Measurements from ENCODE around the gene GRIPAP1.

Gene GRIPAP1, protein sequence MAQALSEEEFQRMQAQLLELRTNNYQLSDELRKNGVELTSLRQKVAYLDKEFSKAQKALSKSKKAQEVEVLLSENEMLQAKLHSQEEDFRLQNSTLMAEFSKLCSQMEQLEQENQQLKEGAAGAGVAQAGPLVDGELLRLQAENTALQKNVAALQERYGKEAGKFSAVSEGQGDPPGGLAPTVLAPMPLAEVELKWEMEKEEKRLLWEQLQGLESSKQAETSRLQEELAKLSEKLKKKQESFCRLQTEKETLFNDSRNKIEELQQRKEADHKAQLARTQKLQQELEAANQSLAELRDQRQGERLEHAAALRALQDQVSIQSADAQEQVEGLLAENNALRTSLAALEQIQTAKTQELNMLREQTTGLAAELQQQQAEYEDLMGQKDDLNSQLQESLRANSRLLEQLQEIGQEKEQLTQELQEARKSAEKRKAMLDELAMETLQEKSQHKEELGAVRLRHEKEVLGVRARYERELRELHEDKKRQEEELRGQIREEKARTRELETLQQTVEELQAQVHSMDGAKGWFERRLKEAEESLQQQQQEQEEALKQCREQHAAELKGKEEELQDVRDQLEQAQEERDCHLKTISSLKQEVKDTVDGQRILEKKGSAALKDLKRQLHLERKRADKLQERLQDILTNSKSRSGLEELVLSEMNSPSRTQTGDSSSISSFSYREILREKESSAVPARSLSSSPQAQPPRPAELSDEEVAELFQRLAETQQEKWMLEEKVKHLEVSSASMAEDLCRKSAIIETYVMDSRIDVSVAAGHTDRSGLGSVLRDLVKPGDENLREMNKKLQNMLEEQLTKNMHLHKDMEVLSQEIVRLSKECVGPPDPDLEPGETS

DNA sequence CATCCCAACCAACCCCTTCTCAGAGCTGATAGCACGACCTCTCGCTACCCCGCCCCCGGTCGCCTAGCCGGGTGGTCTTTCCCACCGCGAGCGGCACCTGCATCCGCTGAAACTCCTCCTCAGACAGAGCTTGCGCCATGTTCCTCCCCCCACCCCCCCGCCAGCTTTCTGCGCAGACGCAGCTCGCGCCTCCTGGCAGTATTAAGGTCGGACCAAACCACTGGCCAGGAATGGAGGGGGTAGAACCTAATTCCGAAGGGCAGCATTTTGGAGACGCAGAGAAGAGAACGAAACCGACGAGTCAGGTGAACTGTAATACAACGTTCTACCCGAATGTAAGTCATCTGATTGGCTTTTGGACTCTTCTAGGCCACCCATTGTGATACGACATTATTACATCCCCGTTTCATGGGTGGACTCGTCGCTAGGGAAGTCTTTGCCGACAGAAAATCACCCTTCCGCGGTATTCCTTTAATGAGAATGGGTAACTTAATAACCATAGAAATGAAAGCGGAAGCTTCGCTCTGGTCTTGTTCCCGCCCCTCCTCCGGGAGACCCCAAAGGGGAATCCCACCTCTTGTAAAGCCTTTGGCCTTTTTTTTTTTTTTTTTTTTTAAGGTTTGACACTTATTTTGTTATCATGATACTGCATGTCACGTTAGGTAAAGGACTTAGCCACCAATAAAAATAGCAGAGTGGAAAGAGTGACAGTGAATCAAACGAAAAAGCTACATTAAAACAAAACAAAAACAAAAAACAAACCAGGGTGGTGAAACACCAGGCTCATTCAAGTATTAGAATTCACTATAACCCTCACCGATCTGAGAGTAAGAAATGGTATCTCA is at the start of gene GRIPAP1:
GRIPAP1 (minus strand) TSS at position 174 of the 845 bp plus-strand sequence; CDS start at position 139, 35 bp downstream.
- peak; percentile 90 for DNase-seq

DNA sequence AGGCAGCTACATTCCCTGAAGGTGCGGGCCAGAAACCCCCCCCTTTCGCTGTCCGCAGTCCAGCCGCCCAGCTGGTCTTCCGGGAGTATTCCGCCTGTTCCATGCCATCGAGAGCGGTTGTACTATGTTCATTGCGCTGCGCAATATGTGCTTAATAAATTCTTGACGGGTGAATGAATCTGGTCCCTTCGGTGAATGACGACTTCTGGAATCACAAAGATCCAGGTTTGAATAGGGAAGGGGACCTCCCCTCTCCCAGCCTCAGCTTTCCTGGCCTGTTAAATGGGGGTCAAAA is 41.9 kb upstream of the GRIPAP1 start:
- no peak for DNase-seq

DNA sequence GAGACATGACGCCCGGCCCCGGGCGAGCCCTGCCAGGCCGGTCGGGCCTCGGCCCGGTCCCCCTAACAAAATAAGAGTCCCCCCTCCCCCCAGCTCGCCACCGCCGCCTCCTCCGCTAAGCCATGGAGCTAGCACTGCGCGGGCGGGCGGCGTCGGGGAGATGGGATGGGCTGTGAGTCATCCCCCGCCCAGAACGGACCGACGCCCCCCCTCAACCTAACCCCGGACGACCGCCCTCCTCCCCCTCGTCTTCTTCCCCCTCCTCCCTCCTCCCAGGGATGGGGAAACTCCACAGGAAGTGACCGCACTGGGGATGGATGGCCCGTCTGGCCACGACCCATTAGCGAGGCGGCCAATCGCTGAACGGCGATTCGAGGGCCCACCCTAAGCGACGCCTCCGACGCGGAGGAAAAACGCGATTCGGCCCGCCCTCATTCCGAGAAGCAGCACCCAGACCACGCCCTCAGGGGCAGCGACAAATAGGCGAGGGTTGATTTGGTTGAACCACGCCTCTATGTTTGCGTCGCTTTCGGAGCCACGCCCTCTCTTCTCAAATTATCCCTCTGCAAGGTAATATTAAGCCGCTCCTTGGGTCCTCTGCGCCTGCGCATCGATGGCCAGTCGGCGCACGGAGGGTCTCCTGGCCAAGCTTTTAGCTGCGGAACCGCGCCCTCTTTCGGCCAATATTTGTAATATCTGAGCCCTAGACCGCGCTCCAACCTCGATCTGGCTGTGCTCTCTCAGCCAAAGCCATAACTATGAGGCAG is 41.3 kb upstream of the GRIPAP1 start, which contains the start of gene TFE3:
TFE3 (minus strand) TSS at position 138 of the 767 bp plus-strand sequence; CDS start at position 7, 131 bp downstream.
- DNase-seq: peak; percentile 98

DNA sequence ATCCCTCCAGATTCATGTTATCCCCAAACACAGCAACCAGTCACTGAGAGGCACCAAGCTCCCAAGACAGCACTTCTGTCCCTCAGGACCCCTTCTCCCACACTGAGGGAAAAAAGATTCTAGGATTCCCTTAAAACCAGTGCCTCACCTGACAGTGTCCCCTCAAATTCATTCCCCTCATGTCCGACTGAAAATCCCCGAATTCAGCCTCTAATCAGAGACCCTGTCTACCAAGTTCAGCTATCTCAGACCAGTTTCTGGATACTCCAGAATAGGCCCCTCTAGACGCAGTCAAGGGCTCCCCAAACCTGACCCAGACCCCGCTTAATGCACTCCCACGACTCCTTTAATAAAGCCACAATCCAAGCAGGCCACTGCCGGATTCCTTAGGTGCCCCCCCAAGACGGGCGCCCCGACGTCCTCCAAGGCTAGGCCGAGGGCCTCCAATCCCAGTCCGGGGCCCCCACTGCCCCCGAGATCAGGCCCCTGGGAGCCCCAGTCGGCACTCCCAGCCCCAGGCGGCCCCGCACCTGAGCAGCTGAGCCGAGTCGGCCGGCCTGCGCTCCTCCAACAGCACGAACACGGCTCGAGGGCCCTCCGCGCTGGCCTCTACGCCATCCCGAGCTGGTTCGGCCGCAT is 40.6 kb upstream of the GRIPAP1 start:
- peak; percentile 10 for DNase-seq

DNA sequence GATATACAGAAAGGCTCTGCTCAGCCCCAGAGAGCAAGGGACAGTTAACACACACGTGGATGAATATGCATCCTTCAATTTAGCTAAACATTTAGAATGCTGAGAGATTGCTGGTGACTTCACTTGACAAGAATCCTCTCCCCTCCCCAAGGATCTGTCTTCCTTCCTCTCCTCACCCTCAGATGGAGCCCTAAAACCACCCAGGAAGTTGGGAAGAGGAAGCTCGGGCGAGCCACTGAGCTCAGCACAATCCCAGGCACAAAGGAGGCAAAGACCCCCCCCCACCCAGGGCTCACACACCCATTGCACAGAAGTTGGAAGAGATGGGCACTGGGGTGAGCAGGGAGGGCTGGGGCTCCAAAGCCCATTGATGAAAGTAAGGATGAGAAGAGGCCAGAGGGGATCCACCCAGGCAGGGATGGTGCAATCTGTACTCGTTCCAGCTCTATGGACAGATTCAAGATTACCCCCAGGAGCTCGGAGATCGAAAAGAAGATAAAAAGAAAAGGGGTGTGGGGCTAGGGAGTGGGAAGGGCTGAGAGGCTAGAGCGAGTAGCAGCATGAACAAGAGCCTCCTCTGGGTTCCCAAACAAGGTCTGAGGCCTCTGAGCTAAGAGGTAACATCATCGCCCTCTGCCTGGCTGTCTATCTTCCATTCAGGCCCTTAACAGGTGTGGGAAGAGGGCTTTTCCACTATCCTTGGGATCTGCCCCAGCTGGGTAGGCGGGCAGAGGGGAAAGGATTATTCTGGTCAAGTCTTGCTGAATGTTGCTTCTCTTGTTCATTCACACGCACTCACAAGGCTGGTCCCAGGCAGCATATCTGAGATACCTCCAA is 39.9 kb upstream of the GRIPAP1 start:
- DNase-seq: peak; percentile 23

DNA sequence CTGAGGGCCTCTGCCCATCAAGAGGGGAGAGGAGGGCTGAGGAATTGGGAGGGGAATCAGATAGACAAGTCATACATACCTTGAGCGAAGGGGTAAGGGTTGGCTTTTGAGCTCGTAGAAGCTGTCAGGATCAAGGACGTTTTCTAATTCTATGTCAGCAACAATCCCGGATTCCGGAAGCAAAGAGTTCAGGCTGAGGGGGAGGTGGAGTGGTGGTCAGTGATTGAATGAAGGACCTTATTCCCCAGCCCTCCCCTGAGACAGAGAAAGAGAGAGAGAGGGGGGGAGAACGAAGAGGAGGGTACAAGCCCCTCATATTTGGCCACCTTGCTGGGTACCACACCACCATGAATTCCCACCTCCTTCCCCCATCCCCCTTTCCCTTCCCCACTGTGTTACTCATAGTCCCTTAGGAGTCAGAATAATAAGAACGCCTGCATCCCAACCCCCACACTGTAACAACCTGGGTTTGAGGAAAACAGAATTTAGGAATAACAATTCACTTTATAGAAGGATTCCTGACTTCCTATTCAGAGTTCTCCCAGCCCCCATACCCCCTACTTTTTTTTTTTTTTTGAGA is 38.4 kb upstream of the GRIPAP1 start:
- DNase-seq: no peak

DNA sequence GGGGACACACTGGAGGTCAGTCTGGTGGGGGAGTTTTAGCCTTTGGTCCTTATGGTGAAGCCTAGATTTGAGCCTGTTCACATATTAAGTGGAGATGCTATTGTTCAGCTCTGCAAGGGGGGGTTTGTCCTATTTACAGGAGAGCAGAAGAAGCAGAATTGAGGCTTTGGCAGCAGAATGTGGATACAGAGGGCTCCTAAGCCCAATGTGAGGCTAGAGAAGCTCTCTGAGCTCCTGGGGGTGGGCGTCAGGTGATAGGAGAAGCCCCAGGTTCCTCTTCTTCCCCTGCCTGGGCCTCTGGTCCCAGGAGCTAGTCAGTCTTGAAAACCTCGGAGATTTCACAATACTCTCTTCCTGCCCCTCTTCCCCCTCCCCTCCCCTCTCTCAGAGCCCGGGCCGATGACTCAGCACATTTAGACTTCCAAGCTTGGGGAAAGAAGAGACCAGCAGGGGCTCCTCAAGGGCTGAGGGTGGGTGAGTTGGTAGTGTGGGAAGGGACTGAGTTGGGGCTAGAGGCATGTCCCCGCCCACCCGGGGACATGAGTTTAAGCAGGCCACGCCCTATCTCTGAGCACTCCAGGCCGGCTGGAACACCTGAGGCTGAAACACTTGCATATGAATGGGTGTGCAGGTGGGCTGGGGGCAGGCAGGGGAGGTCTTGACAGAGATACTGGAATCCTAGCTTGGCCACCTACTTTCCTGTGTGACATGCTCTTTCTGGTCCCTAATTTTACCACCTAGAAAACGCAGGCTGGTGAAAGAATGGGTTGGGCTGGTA is 37.7 kb upstream of the GRIPAP1 start:
- peak; percentile 88 for DNase-seq

DNA sequence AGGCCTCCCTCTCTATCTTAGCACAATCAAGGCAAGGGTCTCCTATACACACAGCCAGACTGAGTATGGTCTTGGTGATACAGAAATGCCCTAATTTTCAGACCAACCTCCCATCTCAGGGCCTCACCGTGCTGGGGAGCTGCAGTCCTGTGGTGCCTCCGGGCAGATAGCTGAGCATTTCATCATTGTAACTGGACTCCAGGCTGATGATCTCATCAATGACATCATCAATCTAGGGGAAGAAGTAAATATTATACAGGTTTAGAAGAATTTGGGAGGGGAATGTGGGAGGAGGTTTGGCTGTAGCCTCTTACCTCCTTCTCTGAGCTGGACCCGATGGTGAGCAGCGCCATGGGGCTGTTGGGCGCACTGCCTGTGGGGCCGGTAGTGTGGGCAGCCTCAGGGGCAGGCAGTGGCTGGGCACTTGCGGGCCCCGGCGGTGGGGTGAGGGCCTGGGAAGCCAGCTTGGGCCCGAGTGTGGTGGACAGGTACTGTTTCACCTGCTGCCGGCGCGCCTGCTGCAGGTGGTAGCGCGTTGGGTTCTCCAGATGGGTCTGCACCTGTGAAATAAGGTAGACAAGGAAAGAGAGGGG is 35.9 kb upstream of the GRIPAP1 start:
- DNase-seq: no peak

DNA sequence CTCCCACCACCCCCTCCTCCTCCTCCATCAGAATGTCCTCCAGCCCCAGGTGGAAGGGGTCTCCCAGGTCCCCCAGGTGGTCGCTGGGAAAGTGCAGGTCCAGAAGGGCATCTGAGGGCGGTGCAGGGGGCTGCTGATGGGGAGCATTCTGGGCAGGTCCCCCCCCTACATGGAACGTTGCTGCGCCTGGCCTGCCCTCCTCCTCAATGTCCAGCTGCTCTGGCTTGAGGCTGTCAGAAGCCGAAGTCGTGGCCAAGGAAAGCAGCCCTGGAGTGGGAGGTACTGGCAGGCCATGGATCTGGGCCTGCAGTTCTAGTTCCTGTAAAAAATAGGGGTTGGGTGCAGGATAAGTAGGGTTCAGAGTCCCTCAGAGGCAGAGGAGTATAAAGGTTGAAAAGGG is 28.2 kb upstream of the GRIPAP1 start:
- DNase-seq: no peak

DNA sequence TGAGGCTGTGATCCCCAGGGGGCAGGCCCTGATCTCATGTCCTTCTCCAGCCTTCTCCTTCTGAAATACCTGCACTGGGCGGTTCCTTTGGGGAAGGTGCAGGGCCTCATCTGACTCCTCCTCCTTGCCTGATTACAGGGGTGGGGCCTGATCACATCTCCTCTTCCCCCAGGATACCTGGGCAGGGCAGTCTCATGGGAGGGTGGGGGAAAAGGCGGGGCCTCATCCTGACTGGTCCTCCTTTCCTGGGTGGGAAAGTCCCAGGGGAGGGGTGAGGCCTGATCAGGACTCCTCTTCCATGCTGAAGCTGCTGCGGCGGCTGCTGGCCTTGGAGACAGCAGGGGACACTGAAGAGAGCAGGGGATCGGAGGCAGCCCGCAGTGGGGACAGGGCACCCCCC is 27.8 kb upstream of the GRIPAP1 start:
- no peak for DNase-seq

DNA sequence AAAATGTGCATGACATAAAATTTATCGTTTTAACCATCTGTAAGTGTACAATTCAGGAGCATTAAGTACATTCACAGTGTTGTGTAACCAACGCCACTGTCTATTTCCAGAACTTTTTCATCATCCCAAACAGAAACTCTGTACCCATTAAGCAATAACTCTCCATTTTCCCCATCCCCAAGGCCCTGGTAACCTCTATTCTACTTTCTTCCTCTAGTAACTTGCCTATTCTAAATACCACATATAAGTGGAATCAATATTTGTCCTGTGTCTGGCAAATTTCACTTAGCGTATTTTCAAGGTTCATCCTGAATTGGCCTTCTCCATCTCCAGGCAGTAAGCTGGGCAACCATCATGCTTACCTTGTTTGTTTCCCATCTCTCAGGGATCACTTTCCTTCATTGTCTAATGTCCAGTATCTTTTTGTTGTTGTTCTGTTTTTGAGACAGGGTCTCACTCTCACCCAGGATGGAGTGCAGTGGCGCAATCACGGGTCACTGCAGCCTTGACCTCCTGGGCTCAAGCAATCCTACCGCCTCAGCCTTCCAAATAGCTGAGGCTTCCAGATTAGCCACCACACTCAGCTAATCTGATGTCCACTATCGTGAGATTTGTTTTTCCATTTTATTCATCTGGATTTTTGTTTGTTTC is 17.7 kb upstream of the GRIPAP1 start:
- DNase-seq: no peak

DNA sequence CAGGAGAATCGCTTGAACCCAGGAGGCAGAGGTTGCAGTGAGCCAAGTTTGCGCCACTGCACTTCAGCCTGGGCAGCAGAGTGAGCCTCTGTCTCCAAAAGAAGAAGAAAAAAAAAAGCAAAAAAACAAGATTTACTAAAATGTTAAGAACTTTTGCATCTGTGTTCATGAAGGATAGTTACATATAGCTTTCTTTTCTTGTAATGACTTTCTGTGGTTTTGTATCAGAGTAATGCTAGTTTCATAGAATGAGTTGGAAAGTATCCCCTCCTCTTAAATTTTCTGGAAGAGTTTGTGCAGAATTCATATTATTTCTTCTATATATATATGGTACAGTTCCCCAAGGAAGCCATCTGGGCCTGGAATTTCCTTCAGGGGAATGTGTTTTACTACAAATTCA is 17.0 kb upstream of the GRIPAP1 start:
- no peak for DNase-seq

DNA sequence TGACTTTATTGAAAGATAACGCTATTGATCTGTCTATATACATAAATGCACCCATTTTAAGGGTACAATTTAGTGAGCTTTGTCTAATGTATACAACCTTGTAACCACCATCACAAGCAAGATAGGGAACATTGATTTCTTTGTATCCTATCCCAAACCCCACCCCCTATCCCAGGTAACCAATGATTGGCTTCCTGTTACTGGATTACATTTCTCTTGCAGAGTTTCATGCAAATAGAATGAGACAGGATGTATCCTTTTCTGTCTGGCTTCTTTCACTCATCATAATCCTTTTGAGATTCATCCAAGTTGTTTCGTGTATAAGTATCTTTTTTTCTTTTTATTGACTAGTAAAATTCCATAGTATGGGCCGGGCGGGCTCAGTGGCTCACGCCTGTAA is 1.6 kb upstream of the GRIPAP1 start:
- no peak for DNase-seq

DNA sequence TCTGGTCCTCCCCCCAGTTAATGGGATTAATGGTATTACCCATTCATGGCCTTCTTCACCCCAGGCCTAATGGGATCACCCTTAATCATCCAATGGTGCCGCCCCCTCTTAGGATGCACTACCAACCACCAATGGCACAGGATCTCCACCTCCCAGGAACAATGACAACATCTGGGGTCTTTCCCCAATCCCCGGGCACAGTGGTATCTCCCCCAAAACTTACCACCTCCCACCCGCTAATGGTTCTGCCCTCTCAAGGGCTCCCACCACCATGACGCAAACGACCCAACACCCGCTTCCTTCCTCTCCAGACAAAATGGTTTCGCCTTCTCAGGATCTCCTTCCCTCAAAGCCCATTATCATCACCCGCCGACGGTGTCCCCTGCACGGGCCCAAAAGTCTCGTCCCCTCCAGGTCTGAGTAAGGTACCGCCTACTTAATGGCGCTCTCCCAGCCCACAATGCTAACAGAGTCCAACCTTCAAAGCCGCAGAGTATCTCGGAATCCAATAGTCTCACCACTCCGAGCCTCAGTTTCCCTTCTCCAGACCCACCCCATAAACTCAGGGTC is 458 bp downstream of the GRIPAP1 start:
- DNase-seq: peak; percentile 20

DNA sequence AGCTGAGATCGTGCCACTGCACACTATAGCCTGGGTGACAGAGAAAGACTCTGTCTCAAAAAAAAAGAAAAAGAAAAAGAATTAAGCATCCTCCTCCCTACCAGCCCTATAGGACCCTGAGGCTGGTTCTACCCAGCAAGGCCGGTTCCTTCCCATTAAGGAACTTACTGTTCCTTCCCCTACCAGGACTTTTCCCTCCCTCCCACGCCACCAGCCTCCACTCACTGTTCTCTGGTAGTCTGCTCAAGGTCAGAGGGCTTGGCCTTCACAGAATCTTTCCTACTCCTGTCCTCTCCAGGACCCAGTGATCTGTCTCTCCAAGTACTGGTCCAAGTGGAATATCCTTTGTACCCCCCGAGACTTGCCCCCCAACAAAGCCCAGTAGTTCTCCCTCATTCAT is 1.4 kb downstream of the GRIPAP1 start:
- DNase-seq: no peak

DNA sequence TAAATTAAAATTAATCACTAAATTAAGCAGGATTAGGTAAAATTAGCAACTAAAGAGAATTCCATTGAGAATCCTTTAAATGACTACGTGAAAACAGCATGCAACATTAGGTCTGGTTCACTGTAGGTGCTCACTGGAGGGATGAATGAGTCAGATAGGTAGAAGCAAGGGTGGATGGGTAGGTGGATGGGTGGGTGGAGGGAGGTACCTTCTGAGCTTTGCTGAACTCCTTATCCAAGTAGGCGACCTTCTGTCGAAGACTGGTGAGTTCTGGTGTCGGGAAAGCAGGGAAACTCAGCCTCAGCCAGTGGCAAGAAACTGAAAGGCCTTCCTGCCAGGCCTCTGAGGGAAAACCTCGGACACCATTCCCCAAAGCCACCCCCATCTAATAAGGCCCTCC is 3.0 kb downstream of the GRIPAP1 start:
- DNase-seq: no peak

DNA sequence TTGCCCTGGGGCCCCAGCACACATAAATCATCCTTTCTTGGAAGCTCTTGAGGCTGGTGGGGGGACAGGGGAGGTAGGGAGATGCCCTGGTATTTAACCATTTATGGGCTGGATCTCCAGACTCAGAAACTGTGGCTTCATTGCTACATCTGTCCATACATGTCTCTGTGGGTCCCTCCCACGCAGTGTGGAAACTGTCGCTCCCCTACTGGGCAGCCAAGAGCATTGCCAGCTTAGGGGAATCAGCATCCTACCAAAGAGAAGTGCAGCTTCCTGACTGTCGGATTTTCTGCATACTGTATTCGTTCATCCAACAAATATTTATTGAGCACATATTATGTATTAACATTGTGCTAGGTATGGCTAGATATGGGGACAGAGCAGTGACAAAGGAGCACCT is 3.7 kb downstream of the GRIPAP1 start:
- DNase-seq: no peak

DNA sequence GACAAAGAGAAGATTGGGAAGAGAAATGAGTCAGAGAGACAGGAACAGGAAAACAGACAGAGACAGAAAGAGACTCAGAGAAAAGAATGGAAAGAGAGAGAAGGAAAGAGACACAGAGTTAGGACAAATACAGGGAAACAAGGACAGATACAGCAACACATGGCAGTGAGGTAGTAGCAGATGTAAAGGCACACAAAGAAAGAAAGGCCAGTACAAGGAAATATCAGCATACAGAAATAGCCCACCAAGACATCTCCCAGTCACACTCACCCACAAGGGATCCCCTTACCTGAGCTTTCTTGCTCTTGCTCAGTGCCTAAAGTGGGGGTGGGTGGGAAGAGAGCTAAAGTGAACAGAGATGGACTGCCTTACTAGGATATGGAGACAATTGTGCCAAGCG is 4.2 kb downstream of the GRIPAP1 start:
- DNase-seq: no peak

All from RPMI8226 (cell line).